Stimulated activated CD4-positive, alpha-beta T cell treated with anti-CD3 and anti-CD28 coated beads, Interleukin-2, amount 100 ng/mL, for 48 hours (primary cell): ENCODE results near the gene CHPF.

Experiments used
- DNase-seq, 2 donors: peaks; one replicate each; pipeline ENCODE4 v3.0.0-alpha.2; 2020

The CHPF gene

GRCh38 chr2:219527472-219527871 lies 16.1 kb downstream of the CHPF start:
- DNase-seq: no peak

- DNase-seq: no peak
These were observed 16.6 kb downstream of the CHPF start for GRCh38 chr2:219527076-219527394.

- no peak for DNase-seq
These were observed 17.1 kb downstream of the CHPF start for GRCh38 chr2:219526320-219527075.

DNA sequence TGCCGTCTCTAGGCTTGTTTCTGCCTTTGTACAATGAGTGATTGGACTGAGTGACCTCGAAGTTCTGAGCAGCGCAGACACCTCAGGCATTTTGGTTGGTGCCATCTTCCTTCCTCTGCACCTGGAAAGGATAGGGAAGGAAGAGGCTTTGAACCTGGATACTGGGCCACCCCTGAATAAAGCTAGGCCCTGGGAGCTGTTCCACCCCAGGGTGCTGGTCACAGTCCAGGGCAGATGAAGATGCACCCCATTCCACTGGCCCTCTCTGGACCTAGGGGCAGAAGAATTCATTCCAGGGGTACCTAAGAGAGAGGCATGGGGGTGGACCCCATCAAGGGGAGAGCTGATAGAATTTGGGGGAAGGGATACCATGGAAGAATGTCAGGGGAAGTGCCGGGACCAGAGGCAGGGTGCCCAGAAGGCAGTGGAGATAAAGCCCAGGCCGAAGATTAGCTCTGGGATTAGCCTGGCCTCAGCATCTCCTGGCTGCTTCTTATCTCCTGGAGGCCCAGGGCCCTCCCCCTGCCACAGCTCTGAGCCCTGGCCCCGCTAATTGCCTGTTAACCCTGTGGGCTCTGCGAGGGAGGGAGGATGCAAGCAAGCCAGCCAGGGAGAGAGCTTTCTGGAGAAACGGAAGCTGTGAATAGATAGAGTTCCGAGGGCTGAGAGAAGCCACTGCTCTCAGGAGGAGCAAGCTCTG lies 17.9 kb downstream of the CHPF start:
- no peak for DNase-seq

DNA sequence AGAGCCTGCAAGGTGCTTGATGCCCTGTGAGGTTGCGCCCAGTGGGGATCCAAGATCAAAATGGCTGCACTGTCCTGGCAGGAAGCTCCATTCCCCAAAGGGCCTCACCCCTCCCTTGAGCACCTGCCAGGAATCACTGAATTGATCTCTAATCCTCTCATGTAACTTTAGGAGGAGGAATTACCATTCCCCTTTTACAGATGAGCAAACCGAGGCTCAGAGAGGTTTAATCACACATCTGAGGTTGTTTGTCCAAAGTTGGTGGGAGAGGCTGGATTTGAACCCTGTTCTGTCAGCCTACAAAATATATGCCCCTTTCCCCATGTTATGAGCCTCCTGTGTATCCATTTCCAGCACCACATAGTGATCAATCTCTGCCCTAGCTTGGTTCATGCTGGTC lies 18.8 kb downstream of the CHPF start:
- DNase-seq: no peak

- no peak for DNase-seq
These were observed 20.5 kb downstream of the CHPF start for GRCh38 chr2:219523031-219523671.

- no peak for DNase-seq
These were observed 21.2 kb downstream of the CHPF start for GRCh38 chr2:219522111-219523030.

DNA sequence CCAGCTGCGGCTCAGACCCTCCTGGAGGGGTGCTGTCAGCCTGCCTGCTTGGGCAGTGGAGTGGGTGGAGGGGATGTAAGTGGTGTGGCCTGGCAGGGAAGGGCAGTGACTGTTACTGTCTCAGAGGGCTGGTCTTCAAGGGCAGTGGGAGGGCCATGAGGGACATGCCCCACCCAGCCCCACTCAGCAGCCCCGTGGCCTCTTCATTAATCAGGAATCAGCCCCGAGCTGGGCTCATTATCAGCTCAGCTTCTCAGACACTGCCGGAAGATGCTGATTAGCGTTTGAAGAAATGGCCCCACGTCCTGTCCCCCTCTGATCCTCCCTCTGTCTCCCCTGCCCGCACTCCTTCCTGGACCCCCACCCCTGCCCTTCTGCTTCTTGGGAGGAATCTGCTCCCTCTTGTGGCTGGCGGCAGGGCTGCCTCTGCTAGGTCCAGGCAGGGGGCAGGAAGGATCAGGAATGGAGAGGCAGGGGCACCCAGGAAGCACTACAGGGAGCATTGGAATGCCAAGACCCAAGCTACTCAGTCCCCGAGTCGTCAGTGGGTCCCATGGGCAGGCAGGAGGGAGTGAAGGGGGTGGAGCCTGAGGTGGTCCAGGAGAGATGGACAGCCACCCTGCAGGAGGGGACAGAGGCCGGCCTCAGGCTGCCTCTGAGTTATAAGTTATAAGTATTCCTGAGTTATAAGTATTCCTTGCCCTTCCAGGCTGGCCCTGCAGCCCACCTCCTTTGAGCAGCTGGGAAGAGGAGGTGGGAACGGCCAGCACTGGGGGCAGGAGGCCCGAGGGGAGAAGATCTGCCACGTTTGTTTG lies 22.3 kb downstream of the CHPF start:
- no peak for DNase-seq

GRCh38 chr2:219520079-219520478 lies 23.5 kb downstream of the CHPF start:
- no peak for DNase-seq

DNA sequence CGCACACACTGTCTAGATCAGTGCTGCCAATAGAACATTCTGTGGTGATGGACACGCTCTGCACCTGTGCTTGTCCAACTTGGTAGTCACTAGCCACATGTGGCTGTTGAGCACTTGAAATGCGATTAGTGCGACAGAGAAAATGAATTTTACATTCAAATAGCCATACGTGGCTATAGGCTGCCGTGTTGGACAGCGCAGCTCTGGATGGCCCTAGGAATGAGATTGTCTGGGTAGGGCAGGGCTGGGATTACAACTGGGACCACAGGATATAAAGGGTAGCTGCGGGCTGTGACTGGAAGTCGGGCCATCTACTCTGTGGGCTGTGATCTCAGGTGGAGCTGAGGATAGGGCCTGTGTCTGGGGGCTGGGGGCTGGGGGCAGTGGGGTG lies 24.1 kb downstream of the CHPF start:
- no peak for DNase-seq

DNA sequence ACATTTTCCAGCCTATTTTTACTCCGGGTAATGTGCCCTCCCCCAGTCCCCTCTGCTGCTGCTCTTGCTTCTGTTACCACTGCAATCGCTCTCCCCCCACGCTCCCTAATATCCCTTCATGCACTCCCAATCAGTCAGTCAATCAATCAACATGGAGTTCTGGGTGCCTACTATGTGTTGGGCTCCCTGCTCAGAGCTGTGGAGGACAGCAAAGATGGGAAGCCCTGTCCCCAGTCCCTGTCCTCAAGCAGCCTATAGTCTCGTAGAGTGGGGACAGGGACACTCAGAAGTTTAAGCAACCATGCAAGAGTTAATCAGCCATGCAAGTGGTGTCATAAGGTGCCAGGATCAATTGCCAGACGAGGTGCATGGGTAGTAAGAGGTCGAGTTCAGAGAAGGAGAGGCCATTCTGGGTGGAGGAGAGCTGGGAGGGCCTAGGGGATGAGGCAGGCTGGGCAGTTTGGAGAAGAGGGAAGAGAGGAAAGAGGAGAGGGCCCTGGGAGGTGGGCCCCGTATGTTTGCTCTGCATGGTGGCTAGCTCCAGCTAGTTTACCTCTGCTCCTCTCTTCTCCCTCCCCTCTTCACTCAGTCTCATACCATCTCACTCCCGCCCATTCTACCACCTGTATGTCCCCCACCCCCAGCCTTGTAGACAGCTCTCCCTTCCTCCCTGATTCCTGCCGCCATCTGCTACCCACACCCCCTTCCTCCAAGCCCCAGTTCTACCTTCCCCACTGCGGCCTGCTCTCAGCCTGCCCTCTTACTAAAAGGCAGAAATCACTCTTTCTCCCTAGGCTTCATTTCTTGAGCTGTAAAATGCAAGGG lies 25.4 kb downstream of the CHPF start:
- DNase-seq: no peak

DNA sequence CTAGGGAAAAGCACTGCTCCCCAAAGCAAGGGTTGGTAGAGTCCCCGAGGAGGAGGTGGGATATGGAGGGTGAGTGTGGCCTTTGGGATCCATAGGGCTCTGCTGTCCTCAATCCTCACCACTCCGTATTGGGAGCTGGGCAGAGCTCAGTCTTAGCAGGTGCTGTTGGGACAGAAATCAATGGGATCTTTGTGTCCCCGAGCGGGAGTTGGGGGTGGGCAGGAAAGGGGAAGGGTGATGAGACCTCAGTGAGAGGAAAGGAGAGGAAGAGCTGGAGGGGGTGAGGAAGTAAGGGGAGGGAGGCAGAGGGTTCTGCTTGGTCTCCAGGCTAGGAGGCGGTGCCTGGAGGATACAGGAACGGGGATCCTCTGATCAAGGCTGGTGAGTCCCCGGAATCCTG lies 26.7 kb downstream of the CHPF start:
- DNase-seq: no peak

- no peak for DNase-seq
These were observed 27.6 kb downstream of the CHPF start for GRCh38 chr2:219515874-219516629.

GRCh38 chr2:219514836-219515235 lies 28.8 kb downstream of the CHPF start:
- no peak for DNase-seq

DNA sequence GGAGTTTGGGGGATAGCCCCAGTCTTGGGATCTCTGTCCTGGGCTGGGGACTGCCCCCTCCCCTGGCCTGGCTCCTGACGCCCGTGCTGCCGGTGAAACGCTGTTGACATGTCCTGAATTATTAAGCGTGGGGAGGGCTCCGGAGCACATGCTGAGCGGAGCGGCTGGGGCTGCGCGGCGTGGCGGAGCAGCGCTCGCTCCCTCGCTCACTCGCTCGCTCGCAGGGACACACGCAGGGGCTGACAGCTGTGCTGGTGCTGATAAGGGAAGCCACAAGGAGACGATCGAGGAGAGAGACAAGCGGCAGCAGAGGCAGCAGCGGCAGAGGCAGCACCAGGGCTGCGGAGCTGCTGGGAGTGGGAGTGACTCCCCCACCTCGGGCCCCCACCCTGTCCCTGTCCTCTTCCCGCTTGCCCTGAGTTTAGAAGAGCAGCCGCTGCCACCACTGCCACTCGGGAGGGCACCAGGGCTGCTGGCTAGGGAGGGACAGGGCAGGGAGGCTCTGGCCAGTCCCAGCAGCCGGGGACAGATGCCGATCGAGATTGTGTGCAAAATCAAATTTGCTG lies 29.3 kb downstream of the CHPF start, which contains the start of gene ASIC4:
Gene ASIC4, plus strand, starts transcription at position 287 of the 566 bp plus-strand sequence. Its CDS starts 243 bp downstream, at position 530.
- no peak for DNase-seq

GRCh38 chr2:219513787-219514186 lies 29.8 kb downstream of the CHPF start:
- DNase-seq: no peak

DNA sequence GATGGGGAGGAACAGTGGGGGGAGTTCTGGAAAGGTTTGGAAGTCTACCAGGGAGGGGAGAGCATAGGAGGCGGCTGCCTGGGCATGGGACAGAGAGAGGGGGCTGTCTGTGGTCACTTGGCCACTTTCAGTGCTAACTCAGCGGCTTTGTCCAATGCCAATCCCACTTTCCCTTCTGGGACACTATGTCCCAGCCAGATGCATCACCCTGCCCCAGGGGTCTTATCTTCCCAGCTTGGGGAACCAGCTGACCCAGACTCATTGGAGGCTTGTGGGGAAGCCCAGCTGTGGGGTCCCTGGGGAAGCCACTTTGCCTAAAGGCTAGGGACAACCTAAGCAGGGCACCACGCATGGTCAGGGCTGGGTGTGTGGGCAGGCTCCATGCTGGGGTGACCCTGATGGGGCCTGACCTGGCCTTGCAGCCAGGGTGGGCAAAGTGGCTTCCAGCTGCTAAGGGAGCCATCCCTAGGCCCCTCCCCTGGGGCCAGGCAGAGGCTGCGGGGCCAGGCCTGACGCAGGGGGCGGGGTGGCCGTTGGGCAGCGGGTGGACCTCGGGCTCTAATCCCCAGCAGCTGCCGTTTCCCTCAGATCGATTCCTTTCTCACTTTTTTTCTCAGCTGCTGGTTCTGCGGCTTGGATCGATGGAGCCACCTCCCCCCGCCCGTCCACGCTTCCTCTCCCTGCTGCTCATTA lies 30.9 kb downstream of the CHPF start:
- DNase-seq: no peak

DNA sequence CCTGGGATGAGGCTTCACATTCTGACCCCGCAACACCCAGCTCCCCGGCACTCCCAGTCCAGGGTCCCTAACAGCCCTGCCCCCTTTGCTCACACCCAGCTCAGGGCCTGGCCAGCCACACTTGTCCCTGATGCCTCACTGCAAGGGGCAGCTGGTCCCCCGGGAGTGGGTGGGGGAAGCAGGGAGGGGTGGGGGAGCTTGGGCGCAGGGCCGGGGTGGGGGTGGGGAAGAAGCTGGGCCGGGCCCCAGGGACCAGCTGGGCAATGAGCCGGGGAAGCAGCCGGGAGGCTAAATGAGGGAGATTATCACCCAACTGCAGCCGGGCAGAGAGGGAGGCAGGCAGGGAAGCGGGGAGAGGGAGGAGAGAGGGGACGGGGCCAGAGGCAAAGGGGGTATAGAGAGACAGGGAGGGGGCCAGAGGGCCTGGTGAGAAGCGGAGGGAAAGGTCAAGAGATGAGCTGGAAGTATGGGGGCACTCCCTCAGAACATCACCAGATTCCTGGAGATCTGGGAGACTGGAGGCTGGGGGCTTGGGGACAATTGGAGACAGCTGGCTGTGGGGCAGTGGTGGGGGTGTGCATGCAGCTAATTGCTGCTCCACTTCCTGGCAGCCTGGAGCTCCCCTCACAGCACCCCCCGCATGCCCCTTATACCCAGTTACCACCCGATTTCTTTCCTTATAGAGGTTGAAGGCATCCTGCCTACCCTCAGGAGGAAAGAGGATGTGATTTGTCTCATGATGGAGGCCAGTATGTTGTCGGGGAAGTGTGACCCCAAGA lies 31.9 kb downstream of the CHPF start:
- no peak for DNase-seq
